Stimulated activated naive B cell treated with anti-CD40 and anti-IgM and Interleukin-4, amounts not matched to agents 10 μg/mL and 1 μg/mL and 100 μg/mL, for 72 hours (primary cell): ENCODE measurements around the gene TANGO2.
A peak's percentile ranks its signal among the peaks of the same experiment; 100 is the strongest.

ENCODE experiments used
- ATAC-seq, 2 donors: fragments of 150-1000 bp; cut with Tn5 transposase; replicated peaks; 2 replicates each; pipeline ENCODE4 v1.10.0; 2021; ENCODE audit warnings: moderate library complexity in 1 of 2
- DNase-seq: peaks from one replicate; pipeline ENCODE4 v3.0.0; 2021
- H3K27ac Mint-ChIP-seq: one replicate; pipeline ENCODE4 v1.8.0; 2022; ENCODE audit warnings: mild to moderate bottlenecking, mixed read lengths
- H3K27me3 Mint-ChIP-seq, 2 donors: one replicate each; pipeline ENCODE4 v1.8.0; 2022; ENCODE audit warnings: mixed read lengths in 2 of 2
- H3K36me3 Mint-ChIP-seq, 2 donors: one replicate each; pipeline ENCODE4 v1.8.0; 2022; ENCODE audit warnings: mixed read lengths in 2 of 2, mild to moderate bottlenecking in 1 of 2
- H3K4me1 Mint-ChIP-seq, 2 donors: one replicate each; pipeline ENCODE4 v1.8.0; 2022; ENCODE audit warnings: mixed read lengths in 2 of 2, mild to moderate bottlenecking in 1 of 2
- H3K4me3 Mint-ChIP-seq, 2 donors: one replicate each; pipeline ENCODE4 v1.8.0; 2022; ENCODE audit warnings: mild to moderate bottlenecking in 2 of 2, mixed read lengths in 2 of 2, moderate library complexity in 1 of 2
- H3K9me3 Mint-ChIP-seq, 2 donors: one replicate each; pipeline ENCODE4 v1.8.0; 2022; ENCODE audit warnings: mixed read lengths in 2 of 2, mild to moderate bottlenecking in 1 of 2

TANGO2 gene

GRCh38 chr22:20009582-20010306 lies 11.2 kb upstream of the TANGO2 start:
- Mint-ChIP-seq H3K27ac (no peak overlapping the region), H3K36me3 (no peaks in the 10 kb centered on the region), H3K9me3 (peaks cover under 1% of the 10 kb centered on the region in 2 donors), H3K4me3 (no peak overlapping the region), H3K4me1 (peaks cover 3% of the 10 kb centered on the region in 2 donors), H3K27me3 (peaks cover 3 to 4% of the 10 kb centered on the region in 2 donors)
- ATAC-seq: no peak
- no peak for DNase-seq

GRCh38 chr22:20010307-20011122 lies 10.4 kb upstream of the TANGO2 start:
- Mint-ChIP-seq H3K36me3 (no peaks in the 10 kb centered on the region), H3K4me1 (peaks cover 5% of the 10 kb centered on the region in 2 donors), H3K9me3 (no peaks in the 10 kb centered on the region), H3K4me3 (no peak overlapping the region), H3K27me3 (peaks cover 9 to 11% of the 10 kb centered on the region in 2 donors), H3K27ac (no peak overlapping the region)
- ATAC-seq: no peak
- no peak for DNase-seq

- H3K4me1 Mint-ChIP-seq: peaks cover 5% of the 10 kb centered on the region in 2 donors
- ATAC-seq: no peak
- peaks cover 9 to 12% of the 10 kb centered on the region in 2 donors for H3K27me3 Mint-ChIP-seq
- no peaks in the 10 kb centered on the region for H3K36me3 Mint-ChIP-seq
- H3K27ac Mint-ChIP-seq: no peak overlapping the region
- no peak overlapping the region for H3K4me3 Mint-ChIP-seq
- no peak for DNase-seq
- no peaks in the 10 kb centered on the region for H3K9me3 Mint-ChIP-seq
Measured at GRCh38 chr22:20011123-20011992, 9.6 kb upstream of the TANGO2 start.

GRCh38 chr22:20011993-20012740 lies 8.7 kb upstream of the TANGO2 start:
- H3K27ac Mint-ChIP-seq: no peak overlapping the region
- H3K4me1 Mint-ChIP-seq: peaks cover 5 to 7% of the 10 kb centered on the region in 2 donors
- no peaks in the 10 kb centered on the region for H3K9me3 Mint-ChIP-seq
- peaks cover 9 to 12% of the 10 kb centered on the region in 2 donors for H3K27me3 Mint-ChIP-seq
- ATAC-seq (no peak), DNase-seq (no peak)
- no peak overlapping the region for H3K4me3 Mint-ChIP-seq
- no peaks in the 10 kb centered on the region for H3K36me3 Mint-ChIP-seq

- H3K9me3 Mint-ChIP-seq: no peaks in the 10 kb centered on the region
- no peak overlapping the region for H3K4me3 Mint-ChIP-seq
- peaks cover 12 to 14% of the 10 kb centered on the region in 2 donors for H3K27me3 Mint-ChIP-seq
- DNase-seq: no peak
- ATAC-seq: no peak
- peaks cover 11 to 12% of the 10 kb centered on the region in 2 donors for H3K4me1 Mint-ChIP-seq
- H3K27ac Mint-ChIP-seq: no peak overlapping the region
- no peaks in the 10 kb centered on the region for H3K36me3 Mint-ChIP-seq
Measured at GRCh38 chr22:20012741-20013331, 8.1 kb upstream of the TANGO2 start.

GRCh38 chr22:20013382-20013871 lies 7.5 kb upstream of the TANGO2 start:
- H3K27me3 Mint-ChIP-seq: peaks cover 14 to 17% of the 10 kb centered on the region in 2 donors
- H3K9me3 Mint-ChIP-seq: no peaks in the 10 kb centered on the region
- H3K36me3 Mint-ChIP-seq: no peaks in the 10 kb centered on the region
- H3K4me1 Mint-ChIP-seq: peaks cover 11 to 12% of the 10 kb centered on the region in 2 donors
- no peak overlapping the region for H3K27ac Mint-ChIP-seq
- H3K4me3 Mint-ChIP-seq: no peak overlapping the region
- DNase-seq (peak; percentile 21), ATAC-seq (peak; percentile 28 to 44)

GRCh38 chr22:20014526-20015186 lies 6.3 kb upstream of the TANGO2 start:
- no peak overlapping the region for H3K27ac Mint-ChIP-seq
- H3K9me3 Mint-ChIP-seq: no peaks in the 10 kb centered on the region
- H3K4me3 Mint-ChIP-seq: no peak overlapping the region
- peaks cover 18 to 19% of the 10 kb centered on the region in 2 donors for H3K27me3 Mint-ChIP-seq
- H3K36me3 Mint-ChIP-seq: no peaks in the 10 kb centered on the region
- peaks cover 11 to 12% of the 10 kb centered on the region in 2 donors for H3K4me1 Mint-ChIP-seq
- ATAC-seq (no peak), DNase-seq (no peak)

GRCh38 chr22:20015187-20015625 lies 5.7 kb upstream of the TANGO2 start:
- no peak overlapping the region for H3K27ac Mint-ChIP-seq
- DNase-seq (no peak), ATAC-seq (no peak)
- H3K4me1 Mint-ChIP-seq: peaks cover 12 to 15% of the 10 kb centered on the region in 2 donors
- peaks cover 18 to 19% of the 10 kb centered on the region in 2 donors for H3K27me3 Mint-ChIP-seq
- H3K4me3 Mint-ChIP-seq: peak overlapping the region; percentile 32 to 43
- no peaks in the 10 kb centered on the region for H3K36me3 Mint-ChIP-seq
- no peaks in the 10 kb centered on the region for H3K9me3 Mint-ChIP-seq

- Mint-ChIP-seq H3K36me3 (no peaks in the 10 kb centered on the region), H3K4me1 (peaks cover 15 to 20% of the 10 kb centered on the region in 2 donors), H3K4me3 (peak overlapping the region in 1 of 2 donors; percentile 86), H3K27me3 (peaks cover 18 to 19% of the 10 kb centered on the region in 2 donors), H3K9me3 (no peaks in the 10 kb centered on the region), H3K27ac (no peak overlapping the region)
- ATAC-seq (peak in 1 of 2 donors; percentile 14), DNase-seq (peak; percentile 20)
Measured at GRCh38 chr22:20015971-20016733, 4.8 kb upstream of the TANGO2 start.

- DNase-seq (peak; percentile 85), ATAC-seq (peak; percentile 70 to 71)
- Mint-ChIP-seq H3K9me3 (no peaks in the 10 kb centered on the region), H3K4me1 (peaks cover 18 to 26% of the 10 kb centered on the region in 2 donors), H3K27me3 (peaks cover 18 to 19% of the 10 kb centered on the region in 2 donors), H3K27ac (peak within 1 kb of the TSS; percentile 59), H3K36me3 (peaks cover 0 to 4% of the 10 kb centered on the region in 2 donors), H3K4me3 (peak within 1 kb of the TSS; percentile 86 to 87)
Measured at GRCh38 chr22:20016734-20017621, 3.9 kb upstream of the TANGO2 start, which contains the start of gene ARVCF. TSS of gene ARVCF (minus strand) at chr22:20016823. CDS start at chr22:19990794, 26,029 bp downstream.

- Mint-ChIP-seq H3K9me3 (no peaks in the 10 kb centered on the region), H3K4me1 (peaks cover 25 to 32% of the 10 kb centered on the region in 2 donors), H3K36me3 (peaks cover 0 to 4% of the 10 kb centered on the region in 2 donors), H3K27me3 (peaks cover 18 to 19% of the 10 kb centered on the region in 2 donors), H3K4me3 (peak overlapping the region; percentile 86 to 87), H3K27ac (no peak overlapping the region)
- DNase-seq: no peak
- no peak for ATAC-seq
Measured at GRCh38 chr22:20017622-20017958, 3.3 kb upstream of the TANGO2 start.
